Measurements from ENCODE around the gene GRIP2.

Gene GRIP2

DNA sequence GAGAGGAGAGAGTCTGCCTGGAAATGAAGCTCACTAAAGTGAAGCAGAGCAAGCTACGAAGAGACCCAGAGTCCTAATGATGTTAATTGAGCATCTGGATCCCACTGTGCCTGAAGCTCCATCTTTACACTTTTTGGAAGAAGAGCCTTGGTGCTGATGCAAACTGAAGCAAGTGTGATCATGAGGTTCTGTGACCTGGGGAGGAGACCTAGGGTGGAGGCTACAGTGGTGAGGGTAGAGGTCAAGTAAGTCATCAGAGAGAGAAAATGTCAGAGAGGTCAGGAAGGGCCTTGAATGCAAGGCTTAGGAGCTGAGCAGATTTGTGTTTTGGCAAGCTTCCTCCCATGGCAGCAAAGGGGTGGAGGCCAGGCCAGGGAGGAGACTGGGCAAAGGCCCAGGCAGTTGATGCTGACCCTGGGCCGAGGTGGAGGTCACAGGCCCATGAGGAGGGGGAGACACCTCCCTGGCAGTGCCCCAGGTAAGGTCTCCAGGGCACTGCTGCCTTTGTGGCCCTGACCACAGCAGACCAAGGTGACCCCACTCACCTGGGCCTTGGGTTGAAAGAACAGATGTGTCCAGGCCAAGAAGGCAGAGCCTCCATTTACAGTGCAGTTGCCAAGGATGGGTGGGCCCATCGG lies 1.6 kb downstream of the GRIP2 start:
- DNase-seq: no peak

DNA sequence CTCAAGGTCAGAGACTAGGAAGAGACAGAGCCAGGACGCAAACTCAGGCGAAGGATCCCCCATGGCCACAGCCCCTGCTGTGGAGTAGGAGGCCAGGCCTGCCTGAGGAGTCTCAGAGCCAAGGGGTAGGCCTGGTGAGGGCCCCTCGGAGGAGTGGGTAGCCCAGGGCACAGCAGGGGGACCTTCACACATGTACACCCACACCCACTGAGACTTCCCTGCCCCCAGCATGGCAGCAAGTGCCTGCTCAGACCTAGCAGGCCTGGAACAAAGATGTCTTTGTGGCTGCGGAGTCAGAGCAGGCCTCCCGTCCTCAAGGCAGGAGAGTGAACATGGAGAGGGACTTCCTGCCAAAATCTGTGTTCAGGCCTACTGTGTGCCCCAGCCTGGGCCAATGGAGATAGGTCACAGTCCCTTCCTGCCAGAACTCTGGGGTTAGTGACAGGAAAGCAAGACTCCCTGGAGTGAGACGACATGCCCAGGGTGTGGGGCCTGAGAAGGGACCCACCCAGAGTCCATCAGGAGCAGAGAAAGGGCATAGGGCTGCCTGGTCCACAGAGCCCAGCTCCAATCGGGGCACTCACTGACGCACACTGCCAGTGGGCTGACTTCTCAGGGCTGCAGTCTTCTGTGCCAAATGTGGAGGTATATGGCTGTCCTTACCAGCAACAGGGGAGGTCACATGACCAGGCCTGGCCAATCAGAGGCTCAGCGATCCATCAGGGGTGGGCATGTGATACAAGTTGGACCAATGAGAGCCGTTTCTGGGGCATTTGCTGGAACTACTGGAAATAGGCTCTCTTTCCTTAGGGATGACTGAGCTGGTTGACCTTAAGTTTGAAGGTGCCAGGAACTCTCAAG lies 2.3 kb downstream of the GRIP2 start:
- no peak for DNase-seq

DNA sequence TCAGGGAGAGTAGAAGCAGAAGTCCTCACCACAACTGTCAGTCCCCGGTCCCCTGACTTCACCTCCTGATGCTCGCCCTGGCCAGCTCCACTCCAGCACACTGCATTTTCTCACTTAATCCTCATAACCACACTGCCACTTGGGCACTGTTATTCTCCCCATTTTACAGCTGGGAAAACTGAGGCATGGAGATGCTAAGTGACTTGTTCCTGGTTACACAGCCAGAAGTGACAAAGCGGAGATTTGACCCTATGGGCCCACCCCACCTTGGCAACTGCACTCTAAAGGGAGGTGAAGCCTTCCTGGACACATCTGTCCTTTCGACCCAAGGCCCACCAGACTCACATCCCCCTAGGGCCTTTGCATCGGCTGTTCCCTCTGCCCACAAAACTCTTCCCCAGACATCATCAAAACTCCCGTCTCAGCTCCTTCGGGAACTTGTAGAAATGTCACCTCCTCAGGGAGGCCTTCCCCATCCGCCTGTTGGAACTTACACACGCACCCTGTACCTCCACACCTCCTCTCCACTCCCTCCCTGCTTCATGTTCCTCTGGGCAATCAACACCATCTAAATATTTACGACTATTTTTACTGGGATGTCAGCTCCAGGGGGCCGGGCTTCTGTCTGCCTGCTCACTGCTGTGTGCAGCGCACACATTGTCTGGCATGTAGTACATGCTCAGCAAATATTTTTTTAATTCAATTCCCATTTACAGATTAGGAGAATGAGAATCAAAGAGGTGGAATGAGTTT lies 3.1 kb downstream of the GRIP2 start:
- DNase-seq: no peak

DNA sequence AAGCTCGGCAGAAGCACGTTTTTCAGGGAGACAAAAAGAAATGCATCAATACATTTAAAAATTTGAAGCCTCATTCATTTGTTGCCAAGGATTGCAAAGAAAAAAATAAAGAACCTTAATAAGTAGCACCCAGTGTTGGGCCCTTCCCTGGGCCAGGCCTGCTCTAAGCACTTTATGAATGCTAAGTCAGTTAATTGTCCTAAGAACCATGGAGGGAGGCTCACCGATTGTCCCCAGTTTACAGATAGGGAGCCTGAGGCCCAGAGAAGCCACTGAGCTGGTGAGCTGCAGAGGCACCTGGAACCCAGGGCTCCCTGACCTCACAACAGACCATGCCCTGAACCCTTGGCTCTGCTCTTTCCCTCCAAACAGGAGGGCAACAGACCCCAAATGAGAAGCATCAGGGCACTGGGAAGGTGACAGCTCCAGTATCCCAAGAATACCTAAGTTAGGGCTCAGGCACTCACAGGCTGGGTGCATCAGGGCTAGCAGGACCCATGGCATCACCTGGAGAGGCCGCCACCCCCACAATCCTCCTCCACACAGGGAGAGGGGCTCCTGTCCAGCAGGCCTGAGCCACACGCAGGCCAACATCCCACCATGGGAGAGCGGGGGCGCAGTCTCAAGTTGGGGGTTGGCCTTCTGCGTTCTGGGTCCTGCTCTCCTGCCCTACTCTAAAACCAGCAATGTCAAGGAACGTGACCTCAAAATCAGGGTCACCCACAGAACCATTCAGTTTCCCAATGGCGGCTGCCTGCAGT lies 3.9 kb downstream of the GRIP2 start:
- no peak for DNase-seq

- DNase-seq: no peak
Measured at GRCh38 chr3:14535616-14536015, 4.5 kb downstream of the GRIP2 start.

DNA sequence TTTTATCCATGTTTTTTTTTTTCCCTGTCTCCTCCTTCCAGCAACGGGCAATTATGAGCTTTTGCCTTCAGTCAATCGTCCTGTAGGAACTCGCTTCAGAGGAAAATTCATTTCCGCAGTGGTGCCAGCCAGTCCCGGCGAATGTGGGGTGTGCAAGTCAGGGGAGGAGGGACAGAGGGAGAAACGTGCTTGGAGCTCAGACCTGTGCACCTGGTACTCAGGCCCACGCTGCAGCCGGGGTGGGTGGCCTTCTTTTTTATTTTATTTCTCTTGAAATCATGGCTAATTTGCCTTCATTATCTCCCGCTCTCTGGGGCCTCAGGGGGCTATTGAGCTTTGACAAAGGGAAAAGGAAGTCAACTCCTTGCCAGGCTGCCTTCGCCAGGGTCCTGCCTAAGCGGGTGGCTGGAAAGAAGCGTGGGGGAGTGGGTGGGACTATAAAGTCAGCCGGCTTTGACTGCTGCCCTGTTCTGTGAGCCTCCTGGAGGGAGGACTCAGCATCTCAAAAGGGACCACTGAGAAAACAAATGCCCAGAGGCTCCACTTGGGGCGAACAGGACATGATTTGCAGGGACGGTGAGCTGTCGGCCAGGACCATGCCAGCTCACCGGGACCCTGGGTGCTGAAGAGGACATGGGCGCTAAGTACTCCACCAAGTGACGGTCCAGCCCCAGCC lies 5.5 kb downstream of the GRIP2 start:
- DNase-seq: no peak

GRCh38 chr3:14533457-14533958 lies 6.6 kb downstream of the GRIP2 start:
- no peak for DNase-seq

DNA sequence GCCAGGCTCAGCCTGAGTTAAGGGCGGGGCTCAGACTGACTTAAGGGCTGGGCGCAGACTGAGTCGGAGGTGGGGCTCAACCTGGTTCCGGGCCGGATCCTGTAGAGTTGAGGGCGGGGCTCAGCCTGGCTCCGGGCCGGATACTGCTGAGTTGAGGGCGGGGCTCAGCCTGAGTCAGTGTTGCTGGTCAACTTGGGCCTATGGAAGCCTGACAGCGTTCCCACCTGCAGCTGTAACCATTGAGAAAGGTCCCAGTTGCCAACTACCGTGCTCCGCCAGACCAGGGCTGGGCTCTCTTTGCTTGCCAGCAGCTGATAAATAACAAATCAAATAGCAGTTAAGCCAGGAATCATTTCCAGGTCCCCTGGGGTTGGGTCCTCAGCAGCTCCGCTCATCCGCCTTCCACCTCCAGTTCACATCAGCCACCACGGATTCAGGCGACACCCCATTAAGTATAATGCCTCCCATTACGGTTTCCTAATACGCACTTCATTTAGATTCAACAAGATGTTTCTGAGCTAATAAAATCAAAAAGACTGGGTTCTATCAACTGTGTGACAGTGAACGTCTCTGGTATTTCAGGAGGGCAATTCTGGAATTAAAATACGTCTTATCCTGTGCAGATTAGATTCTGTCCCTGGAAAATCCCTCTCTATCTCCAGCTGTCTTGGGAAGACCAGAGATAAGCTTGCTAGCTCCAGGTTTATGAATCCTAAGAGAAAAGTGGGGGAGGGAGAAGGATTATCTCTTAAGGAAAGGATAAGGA lies 7.3 kb downstream of the GRIP2 start:
- DNase-seq: no peak

- DNase-seq: no peak
Measured at GRCh38 chr3:14531856-14532395, 8.2 kb downstream of the GRIP2 start.

- DNase-seq: no peak
Measured at GRCh38 chr3:14528081-14528480, 12.1 kb downstream of the GRIP2 start.

GRCh38 chr3:14525685-14526631 lies 14.2 kb downstream of the GRIP2 start:
- no peak for DNase-seq

GRCh38 chr3:14524920-14525660 lies 15.1 kb downstream of the GRIP2 start:
- DNase-seq: no peak

- no peak for DNase-seq
Measured at GRCh38 chr3:14524311-14524711, 15.8 kb downstream of the GRIP2 start.

- no peak for DNase-seq
Measured at GRCh38 chr3:14523792-14524191, 16.4 kb downstream of the GRIP2 start.

DNA sequence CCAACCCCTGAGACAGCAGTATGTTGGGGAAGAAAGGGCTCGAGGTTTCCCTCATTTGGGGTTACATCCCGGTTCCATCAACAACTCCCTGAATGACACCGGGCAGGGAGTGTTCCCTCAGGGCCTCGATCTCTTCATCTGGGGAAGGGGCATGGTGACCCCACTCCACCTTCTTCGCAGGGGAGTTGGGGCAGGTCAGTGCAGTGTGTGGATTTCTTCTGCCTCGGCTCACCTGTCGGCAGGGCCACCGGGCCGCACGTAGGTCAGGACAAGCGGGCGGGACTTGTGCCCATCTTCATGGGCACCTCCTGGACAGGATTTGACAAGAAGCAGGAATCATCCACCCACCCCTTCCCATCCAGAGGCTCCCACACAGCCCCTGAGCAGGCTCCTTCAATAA lies 17.4 kb downstream of the GRIP2 start:
- DNase-seq: no peak

DNA sequence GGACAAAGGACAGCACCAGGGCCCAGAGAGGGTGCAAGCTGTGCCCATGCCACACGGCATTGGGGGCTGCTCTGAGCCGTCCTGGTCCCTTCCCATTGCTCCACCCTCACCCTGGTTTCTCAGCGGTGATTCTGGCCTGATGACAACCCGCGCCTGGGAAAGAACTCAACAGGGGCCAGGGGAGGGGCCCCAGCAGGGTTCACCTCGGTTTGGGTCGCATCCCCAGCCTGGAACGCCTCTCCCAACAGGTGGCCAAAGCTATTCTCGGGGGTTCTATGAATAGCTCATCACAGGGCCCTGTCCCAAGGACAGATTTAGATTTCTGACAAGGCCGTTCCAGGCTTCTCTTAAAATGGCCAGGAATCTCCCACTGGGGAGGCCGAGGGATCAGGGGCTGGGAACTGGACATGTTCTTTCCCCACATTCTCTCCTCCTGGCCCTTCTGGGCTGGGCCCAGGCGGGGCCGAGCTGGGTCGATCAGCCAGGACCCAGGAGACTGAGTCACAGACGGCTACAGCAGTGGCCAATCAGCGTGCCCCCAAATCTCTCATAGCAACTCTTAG lies 17.9 kb downstream of the GRIP2 start:
- no peak for DNase-seq

GRCh38 chr3:14521611-14522010 lies 18.5 kb downstream of the GRIP2 start:
- DNase-seq: no peak

- no peak for DNase-seq
Measured at GRCh38 chr3:14520967-14521366, 19.2 kb downstream of the GRIP2 start.

- no peak for DNase-seq
Measured at GRCh38 chr3:14520149-14520548, 20.0 kb downstream of the GRIP2 start.

Data from DMS53 (cell line).